ACC112 (cell line): ENCODE data around the gene DDX47.
"Not testable (repeated sequence)": the region's sequence is repeated elsewhere in the genome, so short reads cannot be mapped to it uniquely, and the experiment has no call there.

Experiments used
- H2AFZ ChIP-seq: fragments of 200-600 bp; sonication (generic); one replicate; pipeline ENCODE4 v1.6.0; 2017; ENCODE audit warnings: antibody characterized with exemption, low read length; ENCODE audit not compliant: unreplicated experiment
- H3K27ac ChIP-seq: fragments of 200-600 bp; sonication (generic); 2 replicates; pipeline ENCODE4 v1.5.1; 2014; ENCODE audit warnings: low read depth, mild to moderate bottlenecking, antibody characterized with exemption, low read length, moderate library complexity
- H3K27me3 ChIP-seq: fragments of 200-600 bp; sonication (generic); 2 replicates; pipeline ENCODE4 v1.6.1; 2014; ENCODE audit warnings: mild to moderate bottlenecking, antibody characterized with exemption, low read length, moderate library complexity, mixed read lengths; ENCODE audit not compliant: insufficient read depth
- H3K36me3 ChIP-seq: fragments of 200-600 bp; sonication (generic); 2 replicates; pipeline ENCODE4 v1.6.1; 2016; ENCODE audit warnings: mild to moderate bottlenecking, antibody characterized with exemption, low read length, moderate library complexity, mixed read lengths; ENCODE audit not compliant: insufficient read depth
- H3K4me1 ChIP-seq: fragments of 200-600 bp; sonication (generic); one replicate; pipeline ENCODE4 v1.6.1; 2016; ENCODE audit warnings: low read length, mixed read lengths; ENCODE audit not compliant: insufficient read depth, unreplicated experiment, control insufficient read depth
- H3K4me3 ChIP-seq: fragments of 200-600 bp; sonication (generic); 2 replicates; pipeline ENCODE4 v1.5.1; 2014; ENCODE audit warnings: mild to moderate bottlenecking, low read depth, low read length
- H3K79me2 ChIP-seq: fragments of 200-600 bp; sonication (generic); one replicate; pipeline ENCODE4 v1.6.0; 2016; ENCODE audit warnings: low read length; ENCODE audit not compliant: control insufficient read depth, unreplicated experiment, insufficient read depth

Gene DDX47

GRCh38 chr12:12821975-12822374, 8.8 kb downstream of the DDX47 start:
- Histone ChIP-seq H3K4me3 (no peak overlapping the region), H3K36me3 (peaks cover 49% of the 10 kb centered on the region), H3K4me1 (peaks cover 52% of the 10 kb centered on the region), H2AFZ (no peak overlapping the region), H3K79me2 (peaks cover 28% of the 10 kb centered on the region), H3K27ac (peak overlapping the region; percentile 93), H3K27me3 (no peaks in the 10 kb centered on the region)

- Histone ChIP-seq H3K27me3 (no peaks in the 10 kb centered on the region), H3K79me2 (peaks cover 19% of the 10 kb centered on the region), H3K4me1 (peaks cover 52% of the 10 kb centered on the region), H3K27ac (peak overlapping the region; percentile 44), H2AFZ (no peak overlapping the region), H3K36me3 (peaks cover 50% of the 10 kb centered on the region), H3K4me3 (no peak overlapping the region)
Measured at GRCh38 chr12:12822886-12823285, 9.7 kb downstream of the DDX47 start.

GRCh38 chr12:12823300-12823699, 10.2 kb downstream of the DDX47 start:
- no peaks in the 10 kb centered on the region for H3K27me3 ChIP-seq
- peaks cover 52% of the 10 kb centered on the region for H3K4me1 ChIP-seq
- H3K27ac ChIP-seq = peak overlapping the region; percentile 44
- H3K4me3 ChIP-seq = no peak overlapping the region
- H2AFZ ChIP-seq = no peak overlapping the region
- peaks cover 16% of the 10 kb centered on the region for H3K79me2 ChIP-seq
- H3K36me3 ChIP-seq = peaks cover 50% of the 10 kb centered on the region

- H3K4me3 ChIP-seq = no peak overlapping the region
- peaks cover 47% of the 10 kb centered on the region for H3K4me1 ChIP-seq
- H3K27ac ChIP-seq = peak overlapping the region; percentile 44
- H3K27me3 ChIP-seq = no peaks in the 10 kb centered on the region
- H2AFZ ChIP-seq = no peak overlapping the region
- peaks cover 50% of the 10 kb centered on the region for H3K36me3 ChIP-seq
- H3K79me2 ChIP-seq = peaks cover 16% of the 10 kb centered on the region
Measured at GRCh38 chr12:12823811-12824210, 10.7 kb downstream of the DDX47 start.

GRCh38 chr12:12835378-12836146, 22.4 kb downstream of the DDX47 start:
- H3K36me3 ChIP-seq = peaks cover 5% of the 10 kb centered on the region; the same call in 1 of the 2 replicates
- peak overlapping the region; percentile 34 for H3K27ac ChIP-seq
- H3K4me3 ChIP-seq = no peak overlapping the region
- no peaks in the 10 kb centered on the region for H3K79me2 ChIP-seq
- peaks cover 41% of the 10 kb centered on the region for H3K4me1 ChIP-seq
- H3K27me3 ChIP-seq = no peaks in the 10 kb centered on the region
- no peak overlapping the region for H2AFZ ChIP-seq

- Histone ChIP-seq H3K79me2 (no peaks in the 10 kb centered on the region), H2AFZ (no peak overlapping the region)
Measured at GRCh38 chr12:12836571-12836970, 23.4 kb downstream of the DDX47 start.

GRCh38 chr12:12837025-12837812, 24.1 kb downstream of the DDX47 start:
- H3K27ac ChIP-seq = peak overlapping the region; percentile 86

More at GRCh38 chr12:12836571-12836970, 23.4 kb downstream of the DDX47 start:
- Histone ChIP-seq H3K4me1 (peaks cover 43% of the 10 kb centered on the region), H3K27me3 (no peaks in the 10 kb centered on the region), H3K4me3 (no peak overlapping the region), H3K36me3 (peaks cover 5% of the 10 kb centered on the region; the same call in 1 of the 2 replicates), H3K27ac (peak overlapping the region; percentile 11; the same call in 1 of the 2 replicates)

GRCh38 chr12:12837813-12838153, 24.6 kb downstream of the DDX47 start:
- Histone ChIP-seq H3K27me3 (no peaks in the 10 kb centered on the region), H3K27ac (peak overlapping the region; percentile 86), H3K4me3 (no peak overlapping the region), H3K4me1 (peaks cover 43% of the 10 kb centered on the region), H2AFZ (no peak overlapping the region), H3K79me2 (no peaks in the 10 kb centered on the region), H3K36me3 (peaks cover 5% of the 10 kb centered on the region; the same call in 1 of the 2 replicates)

More at GRCh38 chr12:12837025-12837812, 24.1 kb downstream of the DDX47 start:
- H3K27me3 ChIP-seq = no peaks in the 10 kb centered on the region
- no peak overlapping the region for H2AFZ ChIP-seq
- H3K4me3 ChIP-seq = no peak overlapping the region
- H3K79me2 ChIP-seq = no peaks in the 10 kb centered on the region
- H3K4me1 ChIP-seq = peaks cover 43% of the 10 kb centered on the region
- peaks cover 5% of the 10 kb centered on the region; the same call in 1 of the 2 replicates for H3K36me3 ChIP-seq

GRCh38 chr12:12839003-12839395, 25.9 kb downstream of the DDX47 start:
- Histone ChIP-seq H3K4me3 (no peak overlapping the region), H3K27ac (peak overlapping the region; percentile 86), H3K36me3 (no peaks in the 10 kb centered on the region; the same call in 1 of the 2 replicates), H3K4me1 (peaks cover 43% of the 10 kb centered on the region), H3K27me3 (no peaks in the 10 kb centered on the region), H3K79me2 (no peaks in the 10 kb centered on the region), H2AFZ (no peak overlapping the region)

- Histone ChIP-seq H3K4me1 (peaks cover 43% of the 10 kb centered on the region), H3K27ac (peak overlapping the region; percentile 86)
- not testable (repeated sequence) for H2AFZ ChIP-seq, H3K79me2 ChIP-seq, H3K4me3 ChIP-seq, H3K36me3 ChIP-seq, H3K27me3 ChIP-seq
Measured at GRCh38 chr12:12839439-12839838, 26.3 kb downstream of the DDX47 start.
